ENCODE data around the gene NKIRAS1. TPM values are rescaled to one million over a fixed set of nuclear protein-coding genes. Genes with fewer than 3 reads are reported as not detected.

The NKIRAS1 gene
- total RNA-seq, 1 experiment from 2014 or later = 12.0 TPM

DNA sequence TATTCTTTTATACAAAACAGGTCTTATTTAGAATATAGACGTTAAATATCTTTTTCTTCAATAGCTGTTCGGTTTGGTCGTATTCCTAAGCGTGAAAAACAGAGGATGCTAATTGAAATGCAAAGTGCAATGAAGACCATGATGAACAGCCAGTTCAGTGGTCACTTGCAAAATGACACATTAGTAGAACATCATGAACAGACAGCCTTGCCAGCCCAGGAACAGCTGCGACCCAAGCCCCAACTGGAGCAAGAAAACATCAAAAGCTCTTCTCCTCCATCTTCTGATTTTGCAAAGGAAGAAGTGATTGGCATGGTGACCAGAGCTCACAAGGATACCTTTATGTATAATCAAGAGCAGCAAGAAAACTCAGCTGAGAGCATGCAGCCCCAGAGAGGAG lies 45.1 kb upstream of the NKIRAS1 start:
- Histone ChIP-seq H3K27ac (ENCODE audit: low read depth, low read length) (no peak overlapping the region), H3K9me3 (ENCODE audit: control insufficient read depth in 1 of 2, insufficient read depth in 1 of 2, low read depth in 1 of 2, low read length in 2 of 2) (no peaks in the 10 kb centered on the region), H3K79me2 (ENCODE audit: insufficient read depth, low read length) (peaks cover 49% of the 10 kb centered on the region), H3K36me3 (ENCODE audit: control insufficient read depth in 1 of 2, insufficient read depth in 2 of 2, low read length in 2 of 2) (peaks cover 22 to 25% of the 10 kb centered on the region in 2 experiments; a peak in 2 of 4 replicates), H3K9me2 (ENCODE audit: insufficient read depth) (no peaks in the 10 kb centered on the region), H4K20me1 (ENCODE audit: insufficient read depth) (peaks cover 4% of the 10 kb centered on the region), H3K4me2 (ENCODE audit: low read length) (no peak overlapping the region), H3K9ac (ENCODE audit: low read length) (no peak overlapping the region), H3K4me1 (ENCODE audit: control insufficient read depth in 1 of 2, insufficient read depth in 2 of 2, low read length in 2 of 2) (peaks cover 26 to 51% of the 10 kb centered on the region in 2 experiments), H2AFZ (ENCODE audit: low read depth, low read length, poor library complexity, severe bottlenecking) (no peak overlapping the region), H3K27me3 (ENCODE audit: insufficient read depth, low read length) (no peaks in the 10 kb centered on the region), H3K4me3 (replicated peaks in 1 of 2; ENCODE audit: low read depth in 1 of 2, low read length in 2 of 2) (no peak overlapping the region)
- ChIA-PET POLR2A (interaction anchor here (2.2 kb wide), 1 partner anchor 45 kb away, joined by 8 read pairs; the partner anchor contains the start of genes NKIRAS1 and RPL15), RAD21 (ENCODE audit: low non-redundant PET in 1 of 2, low total read pairs in 2 of 2, uncharacterized antibody in 2 of 2, unreplicated experiment in 2 of 2) (no interaction called here), CTCF (no interaction called here)
- intact Hi-C loops (cut with micrococcal nuclease) = loop anchor here (2.0 kb wide), 1 partner anchor 15 kb away; no protein-coding TSS in a partner anchor
- no TSS peak for BruUV-seq (replicated peaks)
- ATAC-seq (no peak), DNase-seq (ENCODE audit: low read depth, low spot score) (no peak)
- TF ChIP-seq, protein P1, sequence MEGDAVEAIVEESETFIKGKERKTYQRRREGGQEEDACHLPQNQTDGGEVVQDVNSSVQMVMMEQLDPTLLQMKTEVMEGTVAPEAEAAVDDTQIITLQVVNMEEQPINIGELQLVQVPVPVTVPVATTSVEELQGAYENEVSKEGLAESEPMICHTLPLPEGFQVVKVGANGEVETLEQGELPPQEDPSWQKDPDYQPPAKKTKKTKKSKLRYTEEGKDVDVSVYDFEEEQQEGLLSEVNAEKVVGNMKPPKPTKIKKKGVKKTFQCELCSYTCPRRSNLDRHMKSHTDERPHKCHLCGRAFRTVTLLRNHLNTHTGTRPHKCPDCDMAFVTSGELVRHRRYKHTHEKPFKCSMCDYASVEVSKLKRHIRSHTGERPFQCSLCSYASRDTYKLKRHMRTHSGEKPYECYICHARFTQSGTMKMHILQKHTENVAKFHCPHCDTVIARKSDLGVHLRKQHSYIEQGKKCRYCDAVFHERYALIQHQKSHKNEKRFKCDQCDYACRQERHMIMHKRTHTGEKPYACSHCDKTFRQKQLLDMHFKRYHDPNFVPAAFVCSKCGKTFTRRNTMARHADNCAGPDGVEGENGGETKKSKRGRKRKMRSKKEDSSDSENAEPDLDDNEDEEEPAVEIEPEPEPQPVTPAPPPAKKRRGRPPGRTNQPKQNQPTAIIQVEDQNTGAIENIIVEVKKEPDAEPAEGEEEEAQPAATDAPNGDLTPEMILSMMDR (IDR thresholded peaks at IDR 0.05 in 2 of 3, conservative IDR thresholded peaks at IDR 0.05 in 1 of 3; ENCODE audit: borderline replicate concordance in 1 of 3, insufficient read depth in 1 of 3, low read depth in 2 of 3, low read length in 2 of 3) = no peak
- TF ChIP-seq JUND (IDR thresholded peaks at IDR 0.05) (no peak), ZNF274 (IDR thresholded peaks at IDR 0.05; ENCODE audit: low read depth, low read length) (no peak), ELF1 (IDR thresholded peaks at IDR 0.05; ENCODE audit: borderline replicate concordance, low read depth) (no peak), EZH2phosphoT487 (IDR thresholded peaks at IDR 0.05; ENCODE audit: borderline replicate concordance) (no peak), EGR1 (IDR thresholded peaks at IDR 0.05; ENCODE audit: low read depth) (no peak), ZFX (IDR thresholded peaks at IDR 0.05) (no peak), CBX3 (IDR thresholded peaks at IDR 0.05; ENCODE audit: low read depth) (no peak), ATF3 (IDR thresholded peaks at IDR 0.05) (no peak), YY1 (IDR thresholded peaks at IDR 0.05; ENCODE audit: extremely low read depth, insufficient replicate concordance, low read depth, low read length) (no peak), POLR2A (IDR thresholded peaks at IDR 0.05; ENCODE audit: borderline replicate concordance, extremely low read depth, insufficient read depth, insufficient read length) (no peak), SIN3A (IDR thresholded peaks at IDR 0.05; ENCODE audit: low read depth) (no peak)
- TF ChIP-seq, protein P2, sequence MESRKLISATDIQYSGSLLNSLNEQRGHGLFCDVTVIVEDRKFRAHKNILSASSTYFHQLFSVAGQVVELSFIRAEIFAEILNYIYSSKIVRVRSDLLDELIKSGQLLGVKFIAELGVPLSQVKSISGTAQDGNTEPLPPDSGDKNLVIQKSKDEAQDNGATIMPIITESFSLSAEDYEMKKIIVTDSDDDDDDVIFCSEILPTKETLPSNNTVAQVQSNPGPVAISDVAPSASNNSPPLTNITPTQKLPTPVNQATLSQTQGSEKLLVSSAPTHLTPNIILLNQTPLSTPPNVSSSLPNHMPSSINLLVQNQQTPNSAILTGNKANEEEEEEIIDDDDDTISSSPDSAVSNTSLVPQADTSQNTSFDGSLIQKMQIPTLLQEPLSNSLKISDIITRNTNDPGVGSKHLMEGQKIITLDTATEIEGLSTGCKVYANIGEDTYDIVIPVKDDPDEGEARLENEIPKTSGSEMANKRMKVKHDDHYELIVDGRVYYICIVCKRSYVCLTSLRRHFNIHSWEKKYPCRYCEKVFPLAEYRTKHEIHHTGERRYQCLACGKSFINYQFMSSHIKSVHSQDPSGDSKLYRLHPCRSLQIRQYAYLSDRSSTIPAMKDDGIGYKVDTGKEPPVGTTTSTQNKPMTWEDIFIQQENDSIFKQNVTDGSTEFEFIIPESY (IDR thresholded peaks at IDR 0.05; ENCODE audit: extremely low read depth, insufficient replicate concordance, low read length) = no peak
- TF ChIP-seq, protein P3, sequence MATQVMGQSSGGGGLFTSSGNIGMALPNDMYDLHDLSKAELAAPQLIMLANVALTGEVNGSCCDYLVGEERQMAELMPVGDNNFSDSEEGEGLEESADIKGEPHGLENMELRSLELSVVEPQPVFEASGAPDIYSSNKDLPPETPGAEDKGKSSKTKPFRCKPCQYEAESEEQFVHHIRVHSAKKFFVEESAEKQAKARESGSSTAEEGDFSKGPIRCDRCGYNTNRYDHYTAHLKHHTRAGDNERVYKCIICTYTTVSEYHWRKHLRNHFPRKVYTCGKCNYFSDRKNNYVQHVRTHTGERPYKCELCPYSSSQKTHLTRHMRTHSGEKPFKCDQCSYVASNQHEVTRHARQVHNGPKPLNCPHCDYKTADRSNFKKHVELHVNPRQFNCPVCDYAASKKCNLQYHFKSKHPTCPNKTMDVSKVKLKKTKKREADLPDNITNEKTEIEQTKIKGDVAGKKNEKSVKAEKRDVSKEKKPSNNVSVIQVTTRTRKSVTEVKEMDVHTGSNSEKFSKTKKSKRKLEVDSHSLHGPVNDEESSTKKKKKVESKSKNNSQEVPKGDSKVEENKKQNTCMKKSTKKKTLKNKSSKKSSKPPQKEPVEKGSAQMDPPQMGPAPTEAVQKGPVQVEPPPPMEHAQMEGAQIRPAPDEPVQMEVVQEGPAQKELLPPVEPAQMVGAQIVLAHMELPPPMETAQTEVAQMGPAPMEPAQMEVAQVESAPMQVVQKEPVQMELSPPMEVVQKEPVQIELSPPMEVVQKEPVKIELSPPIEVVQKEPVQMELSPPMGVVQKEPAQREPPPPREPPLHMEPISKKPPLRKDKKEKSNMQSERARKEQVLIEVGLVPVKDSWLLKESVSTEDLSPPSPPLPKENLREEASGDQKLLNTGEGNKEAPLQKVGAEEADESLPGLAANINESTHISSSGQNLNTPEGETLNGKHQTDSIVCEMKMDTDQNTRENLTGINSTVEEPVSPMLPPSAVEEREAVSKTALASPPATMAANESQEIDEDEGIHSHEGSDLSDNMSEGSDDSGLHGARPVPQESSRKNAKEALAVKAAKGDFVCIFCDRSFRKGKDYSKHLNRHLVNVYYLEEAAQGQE (IDR thresholded peaks at IDR 0.05; ENCODE audit: low read depth) = no peak
- TF ChIP-seq, protein P4, sequence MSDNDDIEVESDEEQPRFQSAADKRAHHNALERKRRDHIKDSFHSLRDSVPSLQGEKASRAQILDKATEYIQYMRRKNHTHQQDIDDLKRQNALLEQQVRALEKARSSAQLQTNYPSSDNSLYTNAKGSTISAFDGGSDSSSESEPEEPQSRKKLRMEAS (IDR thresholded peaks at IDR 0.05) = no peak

All from HCT116 (cell line).